Thyroid gland (tissue), 4 donors: ENCODE results near the gene UGT1A1. TPM values are rescaled to one million over a fixed set of nuclear protein-coding genes. Genes with fewer than 3 reads are reported as not detected.
"Not testable (repeated sequence)": the region's sequence is repeated elsewhere in the genome, so short reads cannot be mapped to it uniquely, and the experiment has no call there.

Experiments used
- DNase-seq, 2 donors: peaks; one replicate each; pipeline ENCODE4 v3.0.0-alpha.2; 2019
- H3K27ac ChIP-seq, 3 donors: fragments of 200-600 bp; sonication (generic); 1 replicate in 2 of 3; 2 replicates in 1 of 3; pipeline ENCODE4 v1.5.1; 2016 to 2019; ENCODE audit warnings: mild to moderate bottlenecking in 1 of 3, moderate library complexity in 1 of 3
- H3K27me3 ChIP-seq: fragments of 200-600 bp; sonication (generic); one replicate; pipeline ENCODE4 v1.5.1; 2019
- H3K36me3 ChIP-seq, 2 donors: fragments of 200-600 bp; sonication (generic); one replicate each; pipeline ENCODE4 v1.5.1; 2016 to 2019
- H3K4me1 ChIP-seq, 2 donors: fragments of 200-600 bp; sonication (generic); one replicate each; pipeline ENCODE4 v1.5.1; 2017 to 2019
- H3K4me3 ChIP-seq, 3 donors: fragments of 200-600 bp; sonication (generic); replicated peaks in 1 of 3; 1 replicate in 2 of 3; 2 replicates in 1 of 3; pipeline ENCODE4 v1.5.1; 2016; ENCODE audit warnings: mild to moderate bottlenecking in 1 of 3
- H3K9me3 ChIP-seq: fragments of 200-600 bp; sonication (generic); one replicate; pipeline ENCODE4 v1.5.1; 2017
- CTCF ChIP-seq, 6 experiments: fragments of 200-600 bp in 3 of 6; fragments of 450-650 bp in 3 of 6; sonication (generic) in 3 of 6; IDR thresholded peaks; one replicate each; pipeline ENCODE4 v1.5.1; 2016 to 2019; ENCODE audit warnings: antibody characterized with exemption in 6 of 6, mild to moderate bottlenecking in 2 of 6, inconsistent platforms in 1 of 6, moderate library complexity in 1 of 6
- POLR2A ChIP-seq, 2 donors: fragments of 450-650 bp; IDR thresholded peaks; one replicate each; pipeline ENCODE4 v1.6.1; 2017; ENCODE audit warnings: antibody characterized with exemption in 2 of 2, mild to moderate bottlenecking in 2 of 2, moderate library complexity in 1 of 2
- WGBS, 2 donors: methylation state at CpG; one replicate each; pipeline ENCODE4 v1.1.5; 2017; 5-methylcytosine and 5-hydroxymethylcytosine counted together
- intact Hi-C: fragments of 100-400 bp; cut with DNase I; formaldehyde crosslinking; loops from one replicate; pipeline ENCODE4 v1.15.1; 2023
- total RNA-seq, 4 donors: library from RNA; depleted of rRNA; stranded (reverse); fragments of >200 nt; gene quantifications; one replicate each; pipeline ENCODE4 v1.2.3, GENCODE V29; 2016

The UGT1A1 gene
- total RNA-seq, 4 donors from 2014 or later = 0.45 to 0.94 (median 0.76) TPM

- Histone ChIP-seq H3K27me3 (no peaks in the 10 kb centered on the region), H3K4me3 (no peak overlapping the region), H3K9me3 (no peaks in the 10 kb centered on the region), H3K27ac (no peak overlapping the region), H3K36me3 (no peaks in the 10 kb centered on the region), H3K4me1 (no peaks in the 10 kb centered on the region)
- DNase-seq = no peak
- 72 to 81% methylated on average over 5 of the region's 5 CpGs for WGBS, 2 donors
- intact Hi-C loops = no loop called here
- TF ChIP-seq POLR2A (IDR thresholded peaks at IDR 0.05) (no peak), CTCF (IDR thresholded peaks at IDR 0.05) (no peak)
These were observed 14.9 kb upstream of the UGT1A1 start for GRCh38 chr2:233745073-233745755.

- intact Hi-C loops, H3K27me3 ChIP-seq, H3K36me3 ChIP-seq, H3K4me3 ChIP-seq, DNase-seq, H3K4me1 ChIP-seq, H3K9me3 ChIP-seq, H3K27ac ChIP-seq: not testable (repeated sequence)
- 62 to 74% methylated on average over 2 of the region's 2 CpGs for WGBS, 2 donors
These were observed 14.2 kb upstream of the UGT1A1 start for GRCh38 chr2:233745838-233746237.

- no peak overlapping the region for H3K27ac ChIP-seq
- TF ChIP-seq POLR2A (IDR thresholded peaks at IDR 0.05) (no peak), CTCF (IDR thresholded peaks at IDR 0.05) (no peak)
These were observed 13.4 kb upstream of the UGT1A1 start for GRCh38 chr2:233746475-233747282.

GRCh38 chr2:233747283-233747544, 12.9 kb upstream of the UGT1A1 start:
- H3K36me3 ChIP-seq = no peaks in the 10 kb centered on the region
- no peak overlapping the region for H3K4me3 ChIP-seq
- WGBS, 2 donors = 86 to 99% methylated on average over 5 to 6 of the region's 6 CpGs
- no peak overlapping the region for H3K27ac ChIP-seq
- H3K27me3 ChIP-seq = no peaks in the 10 kb centered on the region
- intact Hi-C loops = no loop called here
- TF ChIP-seq CTCF (IDR thresholded peaks at IDR 0.05) (no peak), POLR2A (IDR thresholded peaks at IDR 0.05) (no peak)
- H3K4me1 ChIP-seq = no peaks in the 10 kb centered on the region
- DNase-seq = no peak
- H3K9me3 ChIP-seq = no peaks in the 10 kb centered on the region

More at GRCh38 chr2:233746475-233747282, 13.4 kb upstream of the UGT1A1 start:
- H3K4me3 ChIP-seq = no peak overlapping the region
- H3K9me3 ChIP-seq = no peaks in the 10 kb centered on the region
- H3K4me1 ChIP-seq = no peaks in the 10 kb centered on the region
- no peak for DNase-seq
- intact Hi-C loops = no loop called here
- H3K27me3 ChIP-seq = no peaks in the 10 kb centered on the region
- no peaks in the 10 kb centered on the region for H3K36me3 ChIP-seq
- WGBS, 2 donors = 76 to 77% methylated on average over 10 of the region's 10 CpGs

GRCh38 chr2:233750689-233751088, 9.4 kb upstream of the UGT1A1 start:
- WGBS, 2 donors = 74 to 92% methylated on average over 2 of the region's 2 CpGs
- DNase-seq, intact Hi-C loops: not testable (repeated sequence)

GRCh38 chr2:233751212-233752009, 8.7 kb upstream of the UGT1A1 start:
- DNase-seq, H3K27ac ChIP-seq, H3K9me3 ChIP-seq, H3K36me3 ChIP-seq, H3K27me3 ChIP-seq, H3K4me3 ChIP-seq, intact Hi-C loops, H3K4me1 ChIP-seq: not testable (repeated sequence)
- 79 to 86% methylated on average over 2 of the region's 2 CpGs for WGBS, 2 donors

More at GRCh38 chr2:233750689-233751088, 9.4 kb upstream of the UGT1A1 start:
- H3K4me3 ChIP-seq, H3K27me3 ChIP-seq, H3K36me3 ChIP-seq, H3K4me1 ChIP-seq, H3K9me3 ChIP-seq, H3K27ac ChIP-seq: not testable (repeated sequence)
